ENCODE measurements around the gene TSPOAP1. TPM values are rescaled to one million over a fixed set of nuclear protein-coding genes. Genes with fewer than 3 reads are reported as not detected.

The TSPOAP1 gene
- total and polyA plus RNA-seq, 10 of the 15 experiments (the other 5 are each of a cell fraction or from before 2014, with no cell fraction given) = 0.58 to 16.4 (median 4.2) TPM; not detected in 1

DNA sequence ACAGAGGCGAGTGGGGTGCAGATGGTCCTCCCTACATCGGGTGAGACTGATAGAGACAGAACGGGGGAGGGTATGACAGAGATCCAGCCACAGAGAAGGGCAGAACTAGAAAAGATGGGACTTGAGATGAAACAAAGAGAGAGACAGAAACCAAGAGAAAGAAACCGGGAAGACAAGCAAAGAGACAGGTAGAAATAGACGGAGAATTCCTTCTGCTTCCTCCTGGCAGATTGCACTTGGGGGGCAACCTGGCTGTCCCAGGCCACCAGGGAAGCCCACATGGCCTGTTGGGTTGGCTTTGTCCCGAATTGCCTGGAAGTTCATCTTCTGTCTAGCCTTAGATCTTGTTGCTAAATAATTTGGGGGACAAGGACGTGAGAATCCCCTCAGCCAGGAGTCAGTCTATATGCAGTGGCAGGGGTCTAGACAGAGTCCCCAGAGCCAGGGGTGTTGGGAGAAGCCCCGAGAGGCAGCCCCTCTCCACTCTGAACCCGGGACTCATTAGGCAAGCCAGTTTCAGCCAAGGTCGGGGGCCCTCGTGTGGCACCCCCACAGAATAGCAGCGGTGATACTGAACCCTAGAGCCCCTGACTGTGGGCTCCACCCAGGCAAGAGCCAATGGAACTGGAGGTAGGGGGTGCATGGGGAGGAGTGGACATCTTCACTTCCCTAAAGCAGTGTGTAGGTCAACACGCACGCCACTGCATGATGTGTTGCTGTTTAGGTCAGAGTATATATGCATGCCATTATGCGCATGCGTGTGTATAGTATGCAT, 627 bp upstream of the TSPOAP1 start (continued):
- TF ChIP-seq, protein P1, sequence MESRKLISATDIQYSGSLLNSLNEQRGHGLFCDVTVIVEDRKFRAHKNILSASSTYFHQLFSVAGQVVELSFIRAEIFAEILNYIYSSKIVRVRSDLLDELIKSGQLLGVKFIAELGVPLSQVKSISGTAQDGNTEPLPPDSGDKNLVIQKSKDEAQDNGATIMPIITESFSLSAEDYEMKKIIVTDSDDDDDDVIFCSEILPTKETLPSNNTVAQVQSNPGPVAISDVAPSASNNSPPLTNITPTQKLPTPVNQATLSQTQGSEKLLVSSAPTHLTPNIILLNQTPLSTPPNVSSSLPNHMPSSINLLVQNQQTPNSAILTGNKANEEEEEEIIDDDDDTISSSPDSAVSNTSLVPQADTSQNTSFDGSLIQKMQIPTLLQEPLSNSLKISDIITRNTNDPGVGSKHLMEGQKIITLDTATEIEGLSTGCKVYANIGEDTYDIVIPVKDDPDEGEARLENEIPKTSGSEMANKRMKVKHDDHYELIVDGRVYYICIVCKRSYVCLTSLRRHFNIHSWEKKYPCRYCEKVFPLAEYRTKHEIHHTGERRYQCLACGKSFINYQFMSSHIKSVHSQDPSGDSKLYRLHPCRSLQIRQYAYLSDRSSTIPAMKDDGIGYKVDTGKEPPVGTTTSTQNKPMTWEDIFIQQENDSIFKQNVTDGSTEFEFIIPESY (IDR thresholded peaks at IDR 0.05) = no peak; the same call in 1 of the 2 replicates
- peak; percentile 56 for TF ChIP-seq TBL1XR1 (IDR thresholded peaks at IDR 0.05; ENCODE audit: low read depth, low read length)
- TF ChIP-seq TCF12 (IDR thresholded peaks at IDR 0.05; ENCODE audit: low read depth, low read length) = no peak
- TF ChIP-seq SUZ12 (IDR thresholded peaks at IDR 0.05; ENCODE audit: unreplicated experiment) = no peak
- peak; percentile 82 to 84 for TF ChIP-seq BHLHE40 (IDR thresholded peaks at IDR 0.05; ENCODE audit: borderline replicate concordance in 1 of 2, low read depth in 2 of 2, low read length in 1 of 2)
- peak; percentile 98 for TF ChIP-seq SMAD5 (IDR thresholded peaks at IDR 0.05; ENCODE audit: low read depth)
- TF ChIP-seq IKZF1 (conservative IDR thresholded peaks at IDR 0.05) = peak; percentile 79
- no peak for TF ChIP-seq RFX5 (IDR thresholded peaks at IDR 0.05; ENCODE audit: low read depth, low read length)
- no peak; the same call in 1 of the 2 replicates for TF ChIP-seq CHD1 (IDR thresholded peaks at IDR 0.05; ENCODE audit: low read depth, low read length)
- TF ChIP-seq NR2C1 (IDR thresholded peaks at IDR 0.05) = 0 out of 2 replicates have a peak, but pooled peaks have one; percentile 25
- TF ChIP-seq RCOR1 (conservative IDR thresholded peaks at IDR 0.05; ENCODE audit: low read depth, low read length) = peak; percentile 32; the same call in 1 of the 2 replicates
- TF ChIP-seq BRCA1 (IDR thresholded peaks at IDR 0.05; ENCODE audit: low read depth, low read length) = 0 out of 2 replicates have a peak, but pooled peaks have one; percentile 12
- no peak for TF ChIP-seq ZNF274 (IDR thresholded peaks at IDR 0.05; ENCODE audit: insufficient read depth, insufficient read length)
- no peak for TF ChIP-seq CEBPZ (IDR thresholded peaks at IDR 0.05; ENCODE audit: low read depth, low read length)
- TF ChIP-seq MTA2 (IDR thresholded peaks at IDR 0.05; ENCODE audit: low read depth) = peak; percentile 33; the same call in 1 of the 2 replicates
- TF ChIP-seq, protein P2, sequence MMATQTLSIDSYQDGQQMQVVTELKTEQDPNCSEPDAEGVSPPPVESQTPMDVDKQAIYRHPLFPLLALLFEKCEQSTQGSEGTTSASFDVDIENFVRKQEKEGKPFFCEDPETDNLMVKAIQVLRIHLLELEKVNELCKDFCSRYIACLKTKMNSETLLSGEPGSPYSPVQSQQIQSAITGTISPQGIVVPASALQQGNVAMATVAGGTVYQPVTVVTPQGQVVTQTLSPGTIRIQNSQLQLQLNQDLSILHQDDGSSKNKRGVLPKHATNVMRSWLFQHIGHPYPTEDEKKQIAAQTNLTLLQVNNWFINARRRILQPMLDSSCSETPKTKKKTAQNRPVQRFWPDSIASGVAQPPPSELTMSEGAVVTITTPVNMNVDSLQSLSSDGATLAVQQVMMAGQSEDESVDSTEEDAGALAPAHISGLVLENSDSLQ (IDR thresholded peaks at IDR 0.05) = no peak
- no peak for TF ChIP-seq CBX5 (IDR thresholded peaks at IDR 0.05; ENCODE audit: low read depth)
- TF ChIP-seq RAD21 (IDR thresholded peaks at IDR 0.05; ENCODE audit: insufficient read depth, low read depth, low read length) = peak; percentile 44
- TF ChIP-seq SMAD1 (IDR thresholded peaks at IDR 0.05; ENCODE audit: low read depth, partially characterized antibody) = no peak
- TF ChIP-seq BCL11A (IDR thresholded peaks at IDR 0.05; ENCODE audit: low read depth, low read length) = peak; percentile 74
- peak; percentile 99 for TF ChIP-seq ZBED1 (IDR thresholded peaks at IDR 0.05; ENCODE audit: borderline replicate concordance)
- no peak for TF ChIP-seq CREB1 (IDR thresholded peaks at IDR 0.05; ENCODE audit: low read depth)
- TF ChIP-seq NBN (IDR thresholded peaks at IDR 0.05) = peak; percentile 58
- TF ChIP-seq BACH1 (IDR thresholded peaks at IDR 0.05; ENCODE audit: borderline replicate concordance) = peak; percentile 98
- TF ChIP-seq, protein P3, sequence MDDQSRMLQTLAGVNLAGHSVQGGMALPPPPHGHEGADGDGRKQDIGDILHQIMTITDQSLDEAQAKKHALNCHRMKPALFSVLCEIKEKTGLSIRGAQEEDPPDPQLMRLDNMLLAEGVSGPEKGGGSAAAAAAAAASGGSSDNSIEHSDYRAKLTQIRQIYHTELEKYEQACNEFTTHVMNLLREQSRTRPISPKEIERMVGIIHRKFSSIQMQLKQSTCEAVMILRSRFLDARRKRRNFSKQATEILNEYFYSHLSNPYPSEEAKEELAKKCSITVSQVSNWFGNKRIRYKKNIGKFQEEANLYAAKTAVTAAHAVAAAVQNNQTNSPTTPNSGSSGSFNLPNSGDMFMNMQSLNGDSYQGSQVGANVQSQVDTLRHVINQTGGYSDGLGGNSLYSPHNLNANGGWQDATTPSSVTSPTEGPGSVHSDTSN (IDR thresholded peaks at IDR 0.05; ENCODE audit: insufficient replicate concordance, low read depth, low read length) = peak; percentile 83

All from GM12878 (cell line).